ENCODE results near the gene SRM.
"Not testable (repeated sequence)": the region's sequence is repeated elsewhere in the genome, so short reads cannot be mapped to it uniquely, and the experiment has no call there.

SRM gene

DNA sequence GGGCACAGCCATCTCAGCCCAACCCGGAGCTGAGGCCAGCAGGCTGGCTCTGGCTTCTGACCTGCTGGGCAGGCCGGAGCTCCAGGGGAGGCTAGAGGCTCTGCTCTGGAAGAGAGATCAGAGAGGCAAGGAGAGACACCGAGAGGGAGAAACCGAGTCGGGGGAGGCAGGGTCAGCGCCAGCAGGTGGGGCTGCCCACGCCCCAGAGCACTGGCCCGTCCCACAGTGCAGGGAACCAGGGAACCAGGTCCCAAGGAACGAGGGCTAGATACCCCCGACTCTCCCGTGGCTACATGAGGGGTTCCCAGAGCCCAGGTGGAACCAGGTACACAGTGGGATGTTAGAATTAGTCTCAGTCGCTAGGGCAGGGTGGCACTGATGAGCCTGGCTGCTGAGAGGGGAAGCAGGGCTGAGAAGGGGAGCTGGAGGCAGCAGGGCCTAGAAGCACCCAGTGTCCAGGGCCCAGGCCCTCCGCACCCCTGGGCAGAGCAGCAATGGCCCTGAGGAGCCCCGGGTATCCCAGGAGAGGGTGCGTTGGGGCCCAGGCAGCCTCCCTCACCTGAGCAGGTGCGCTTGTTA is 14.9 kb downstream of the SRM start:
- no peak for DNase-seq (ENCODE audit: low read depth)

DNA sequence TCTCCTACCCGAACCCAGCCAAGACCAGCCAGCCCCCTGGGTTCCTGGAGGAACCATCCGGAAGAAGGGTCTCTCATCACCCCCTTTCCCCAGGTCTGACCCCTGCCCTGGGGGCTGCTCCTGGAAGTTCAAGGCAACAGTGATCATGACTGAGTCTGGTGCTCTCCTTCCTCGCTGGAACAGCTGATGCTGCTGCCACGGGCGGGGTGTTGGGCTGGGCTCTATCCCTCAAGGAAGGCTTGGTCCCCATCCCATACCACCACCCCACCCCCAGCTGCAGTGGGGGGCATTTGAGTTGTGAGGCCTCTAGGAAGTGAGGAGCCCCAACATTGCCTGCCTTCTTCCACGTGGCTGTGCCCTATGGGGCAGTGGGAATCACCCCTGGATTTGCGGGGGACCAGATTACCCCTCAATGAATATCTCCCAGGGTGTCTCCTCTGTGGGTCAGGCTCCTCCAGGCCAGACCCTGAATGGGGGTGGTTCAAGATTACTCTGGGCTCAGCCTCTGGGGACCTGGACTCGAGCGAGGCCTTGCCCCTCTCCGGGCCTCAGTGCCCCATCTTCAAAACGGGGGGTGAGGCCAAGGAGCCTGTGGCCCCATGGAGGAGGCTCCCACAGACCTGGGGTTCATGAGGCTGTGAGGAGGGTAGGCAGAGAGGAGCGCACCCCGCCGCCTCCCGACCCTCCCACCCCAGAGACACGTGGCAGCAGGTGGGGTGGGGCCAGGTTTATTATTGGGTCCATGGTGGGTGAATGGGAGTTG is 15.6 kb downstream of the SRM start:
- no peak for DNase-seq (ENCODE audit: low read depth)

- DNase-seq (ENCODE audit: low read depth) = no peak
Measured at GRCh38 chr1:11042995-11043874, 16.6 kb downstream of the SRM start.

GRCh38 chr1:11042065-11042464 is 17.8 kb downstream of the SRM start:
- no peak for DNase-seq (ENCODE audit: low read depth)

DNA sequence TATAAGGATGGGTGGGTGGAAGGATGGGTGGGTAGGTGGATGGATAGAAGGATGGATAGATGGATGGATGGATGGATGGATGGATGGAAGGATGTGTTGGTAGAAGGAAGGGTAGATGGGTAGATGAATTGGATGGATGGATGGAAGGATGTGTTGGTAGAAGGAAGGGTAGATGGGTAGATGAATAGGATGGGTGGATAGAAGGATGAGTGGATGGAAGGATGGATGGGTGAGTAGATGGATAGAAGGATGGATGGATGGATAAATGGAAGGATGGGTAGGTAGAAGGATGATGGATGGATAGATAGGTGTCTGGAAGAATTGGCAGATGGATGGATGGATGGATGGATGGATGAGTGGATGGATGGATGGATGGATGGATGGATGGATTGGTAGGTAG is 18.8 kb downstream of the SRM start:
- no peak for DNase-seq (ENCODE audit: low read depth)

GRCh38 chr1:11040105-11040429 is 19.8 kb downstream of the SRM start:
- DNase-seq (ENCODE audit: low read depth) = not testable (repeated sequence)

DNA sequence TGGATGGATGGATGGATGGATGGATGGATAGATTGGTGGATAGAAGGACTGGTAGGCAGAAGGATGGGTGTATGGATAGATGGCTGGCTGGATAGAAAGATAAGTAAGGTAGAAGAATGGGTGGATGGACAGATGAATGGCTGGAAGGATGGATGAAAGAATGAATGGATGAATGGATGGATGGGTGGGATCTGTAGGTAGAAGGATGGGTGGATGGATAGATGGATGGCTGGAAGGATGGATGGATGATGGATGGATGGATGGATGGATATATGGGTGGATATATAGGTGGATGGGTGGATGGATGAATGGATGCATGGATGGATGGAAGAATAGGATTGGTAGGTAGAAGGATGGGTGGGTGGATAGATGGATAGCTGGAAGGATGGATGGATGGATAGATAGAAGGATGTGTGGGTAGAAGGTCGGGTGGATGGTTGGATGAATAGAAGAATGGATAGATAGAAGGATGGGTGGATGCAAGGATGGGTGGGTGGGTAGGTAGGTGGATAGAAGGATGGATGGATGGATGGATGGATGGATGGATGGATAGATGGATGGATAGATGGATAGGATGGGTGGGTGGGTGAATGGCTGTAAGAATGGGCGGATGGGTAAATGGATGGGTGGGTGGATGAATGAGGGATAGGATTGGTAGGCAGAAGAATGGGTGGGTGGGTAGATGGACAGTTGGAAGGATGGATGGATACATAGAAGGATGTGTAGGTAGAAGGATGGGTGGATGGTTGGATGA is 20.3 kb downstream of the SRM start:
- DNase-seq (ENCODE audit: low read depth) = no peak

DNA sequence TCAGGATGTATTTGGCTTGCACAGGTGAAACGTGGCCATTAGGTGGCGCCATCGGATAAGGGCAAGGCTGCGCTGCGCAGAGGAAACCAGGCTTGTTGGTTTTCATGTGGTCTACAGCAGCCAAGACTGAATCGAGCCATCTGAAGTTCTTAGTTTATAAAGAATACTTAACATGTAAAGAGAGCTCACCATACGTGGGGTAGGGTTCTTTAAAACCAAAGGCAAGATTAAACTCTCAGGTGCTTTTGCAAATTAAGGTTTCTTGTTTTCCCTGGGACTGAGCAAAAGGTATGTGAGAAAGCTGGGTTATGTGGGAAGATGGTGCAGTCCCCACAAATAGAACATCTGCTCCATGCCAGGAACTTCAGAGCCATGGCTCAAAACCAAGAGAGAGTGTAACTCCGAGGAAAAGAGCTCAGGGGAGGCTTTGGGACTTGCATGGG is 22.1 kb downstream of the SRM start:
- peak; percentile 47 for DNase-seq (ENCODE audit: low read depth)

GRCh38 chr1:11037019-11037739 is 22.6 kb downstream of the SRM start:
- not testable (repeated sequence) for DNase-seq (ENCODE audit: low read depth)

DNA sequence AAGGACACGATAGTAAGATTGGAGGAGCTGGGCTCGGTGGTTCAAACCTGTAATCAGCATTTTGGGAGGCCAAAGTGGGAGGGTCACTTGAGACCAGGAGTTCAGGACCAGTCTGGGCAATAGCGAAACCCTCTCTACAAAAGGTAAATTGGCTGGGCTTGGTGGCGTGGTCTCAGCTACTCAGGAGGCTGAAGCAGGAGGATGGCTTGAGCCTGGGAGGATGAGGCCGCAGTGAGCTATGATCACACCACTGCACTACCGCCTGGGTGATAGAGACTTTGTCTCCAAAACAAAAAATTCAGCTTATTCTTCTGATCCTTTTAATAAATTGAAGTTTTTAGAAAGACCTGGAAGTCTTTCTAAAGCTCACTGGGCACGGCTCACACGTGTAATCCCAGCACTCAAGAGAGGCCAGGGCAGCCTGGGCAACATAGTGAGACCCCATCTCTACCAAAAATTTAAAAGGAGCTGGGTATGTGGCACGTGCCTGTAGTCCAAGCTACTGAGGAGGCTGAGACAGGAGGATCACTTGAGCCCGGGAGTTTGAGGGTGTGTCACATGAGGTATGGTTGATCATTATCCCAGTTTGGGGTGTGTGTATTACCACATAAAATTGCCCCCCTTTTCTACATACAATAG is 28.1 kb downstream of the SRM start:
- no peak for DNase-seq (ENCODE audit: low read depth)

GRCh38 chr1:11030865-11031264 is 29.0 kb downstream of the SRM start:
- DNase-seq (ENCODE audit: low read depth) = no peak

- DNase-seq (ENCODE audit: low read depth) = no peak
Measured at GRCh38 chr1:11028018-11028417, 31.8 kb downstream of the SRM start.

- DNase-seq (ENCODE audit: low read depth) = no peak
Measured at GRCh38 chr1:11027316-11027715, 32.5 kb downstream of the SRM start.

DNA sequence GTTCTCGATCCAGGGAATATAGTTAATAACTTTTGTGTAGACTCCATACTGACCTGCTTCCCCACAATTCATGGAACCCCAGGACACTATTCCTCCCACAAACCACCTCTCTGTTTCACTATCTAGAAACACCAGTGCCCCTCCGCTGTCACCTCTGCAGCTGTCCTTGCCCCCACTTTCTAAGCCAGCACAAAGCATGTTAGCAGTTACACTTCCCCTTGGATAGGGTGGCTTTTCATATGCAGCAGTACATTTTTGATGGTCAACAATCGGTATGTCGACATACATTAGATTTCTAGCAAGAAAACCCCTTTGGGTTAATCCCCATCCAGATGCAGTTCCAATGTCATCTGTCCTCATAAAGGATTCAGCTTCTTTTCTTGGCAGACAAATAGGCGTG is 32.9 kb downstream of the SRM start:
- no peak for DNase-seq (ENCODE audit: low read depth)

GRCh38 chr1:11026052-11026451 is 33.8 kb downstream of the SRM start:
- DNase-seq (ENCODE audit: low read depth) = no peak

DNA sequence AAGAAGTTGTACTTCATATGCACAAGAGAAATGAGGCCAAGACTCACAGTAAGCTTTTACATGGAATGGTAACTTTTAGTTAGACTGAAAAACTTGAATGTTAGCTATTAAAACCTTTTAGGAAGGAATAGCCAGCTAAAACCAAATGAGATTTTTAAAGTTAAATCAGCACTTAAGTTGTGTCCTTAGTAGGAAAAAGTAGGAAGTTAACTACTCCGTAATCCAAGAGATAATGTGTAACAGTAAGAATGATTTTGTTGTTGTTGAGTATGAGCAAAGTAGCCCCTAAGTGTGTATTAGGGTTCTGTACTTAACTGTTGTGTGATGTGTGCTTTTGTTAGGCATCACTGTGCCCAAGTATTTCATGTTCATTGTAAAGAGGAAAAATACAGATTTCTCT is 34.2 kb downstream of the SRM start:
- DNase-seq (ENCODE audit: low read depth) = no peak

DNA sequence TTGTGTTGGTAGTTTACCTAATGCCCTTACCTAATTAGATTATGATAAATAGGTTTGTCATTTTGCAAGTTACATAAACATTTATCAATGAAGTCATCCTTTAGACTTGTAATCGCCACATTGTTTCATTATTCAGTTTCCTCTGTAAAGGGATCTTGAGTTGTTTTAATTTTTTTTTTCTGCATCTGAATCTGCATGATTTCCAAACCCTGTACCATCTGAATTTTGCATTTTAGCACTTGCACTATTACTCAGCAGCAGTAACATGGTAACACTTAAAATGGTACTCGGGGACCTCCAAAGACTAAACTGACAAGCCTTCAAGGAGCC is 35.0 kb downstream of the SRM start:
- no peak for DNase-seq (ENCODE audit: low read depth)

DNA sequence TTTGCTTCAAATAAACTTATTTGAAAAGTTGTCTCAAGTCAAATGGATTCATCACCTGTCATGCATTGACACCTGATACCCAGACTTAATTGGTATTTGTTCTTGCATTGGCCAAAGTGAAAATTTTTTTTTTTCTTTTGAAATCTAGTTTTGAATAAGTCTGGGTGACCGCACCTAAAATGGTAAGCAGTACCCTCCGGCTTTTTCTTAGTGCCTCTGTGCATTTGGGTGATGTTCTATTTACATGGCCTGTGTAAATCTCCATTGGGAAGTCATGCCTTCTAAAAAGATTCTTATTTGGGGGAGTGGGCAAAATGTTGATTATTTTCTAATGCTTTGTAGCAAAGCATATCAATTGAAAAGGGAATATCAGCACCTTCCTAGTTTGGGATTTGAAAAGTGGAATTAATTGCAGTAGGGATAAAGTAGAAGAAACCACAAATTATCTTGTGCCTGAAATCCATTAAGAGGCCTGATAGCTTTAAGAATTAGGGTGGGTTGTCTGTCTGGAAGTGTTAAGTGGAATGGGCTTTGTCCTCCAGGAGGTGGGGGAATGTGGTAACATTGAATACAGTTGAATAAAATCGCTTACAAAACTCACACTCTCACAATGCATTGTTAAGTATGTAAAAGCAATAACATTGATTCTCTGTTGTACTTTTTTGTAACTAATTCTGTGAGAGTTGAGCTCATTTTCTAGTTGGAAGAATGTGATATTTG is 35.5 kb downstream of the SRM start:
- no peak for DNase-seq (ENCODE audit: low read depth)

- DNase-seq (ENCODE audit: low read depth) = no peak
Measured at GRCh38 chr1:11023201-11023600, 36.6 kb downstream of the SRM start.

DNA sequence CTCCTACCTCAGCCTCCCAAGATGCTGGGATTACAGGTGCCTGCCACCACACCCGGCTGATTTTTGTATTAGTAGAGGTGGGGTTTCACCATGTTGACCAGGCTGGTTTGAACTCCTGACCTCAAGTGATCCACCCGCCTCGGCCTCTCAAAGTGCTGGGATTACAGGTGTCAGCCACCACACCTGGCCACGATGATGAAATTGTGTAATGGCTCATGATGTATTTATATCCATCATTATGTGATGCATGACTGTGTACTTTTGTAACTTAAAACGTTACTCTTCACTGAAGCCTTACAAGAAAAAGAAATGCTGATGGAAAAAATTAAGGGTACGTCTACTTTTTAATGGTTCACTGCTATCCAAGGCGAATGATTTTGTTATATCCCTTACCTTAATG is 39.8 kb downstream of the SRM start:
- no peak for DNase-seq (ENCODE audit: low read depth)

GRCh38 chr1:11019358-11019757 is 40.5 kb downstream of the SRM start:
- not testable (repeated sequence) for DNase-seq (ENCODE audit: low read depth)
